ENCODE results near the gene GJA9.

GJA9 gene

GRCh38 chr1:38831731-38832369, 49.5 kb downstream of the GJA9 start:
- no peak for DNase-seq (ENCODE audit: low spot score)

- no peak for DNase-seq (ENCODE audit: low spot score)
Measured at GRCh38 chr1:38829368-38829767, 52.0 kb downstream of the GJA9 start.

- no peak for DNase-seq (ENCODE audit: low spot score)
Measured at GRCh38 chr1:38827318-38827717, 54.1 kb downstream of the GJA9 start.

- DNase-seq (ENCODE audit: low spot score), result no peak
Measured at GRCh38 chr1:38826886-38827285, 54.5 kb downstream of the GJA9 start.

- no peak for DNase-seq (ENCODE audit: low spot score)
Measured at GRCh38 chr1:38826262-38826661, 55.1 kb downstream of the GJA9 start.

All from AG08396 (cell line).